ENCODE results near the gene ULBP1.

DNA sequence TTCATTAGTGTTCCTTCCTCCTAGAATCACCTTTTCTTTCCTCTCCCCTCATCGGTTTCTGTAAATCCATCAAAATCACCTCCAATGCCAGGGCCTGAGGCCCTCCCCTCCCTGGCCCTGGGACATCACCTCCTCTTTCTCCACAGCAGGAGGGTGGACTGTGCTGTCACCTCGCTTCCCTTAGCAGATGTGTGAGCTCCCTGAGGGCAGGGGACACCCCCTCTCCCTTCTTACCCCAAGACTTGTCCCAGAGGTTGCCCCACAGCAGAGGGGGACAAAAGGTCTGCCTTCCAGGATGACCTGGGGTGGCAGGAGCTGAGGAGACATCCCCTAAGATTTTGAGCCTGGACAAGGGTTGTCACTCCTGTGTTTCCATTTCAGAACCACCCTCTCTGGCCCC lies 5.9 kb downstream of the ULBP1 start:
- TF ChIP-seq POLR2AphosphoS5 (IDR thresholded peaks at IDR 0.05; ENCODE audit: borderline replicate concordance, low read depth, low read length) (no peak), FOXP2 (optimal IDR thresholded peaks at IDR 0.05; ENCODE audit: control extremely low read depth, extremely low read length, insufficient read depth) (no peak)

Data from SK-N-MC (cell line).